WTC11 (cell line): Measurements from ENCODE around the gene LONP2.

ENCODE experiments used
- ATF3 ChIP-seq: sonication (generic); formaldehyde crosslinking; conservative IDR thresholded peaks from 2 replicates; pipeline ENCODE4 v1.8.1; 2022; ENCODE audit warnings: mild to moderate bottlenecking, missing genetic modification reagents
- CBFB ChIP-seq: sonication (generic); formaldehyde crosslinking; IDR thresholded peaks from 2 replicates; pipeline ENCODE4 v1.8.1; 2022; ENCODE audit warnings: mild to moderate bottlenecking, low read depth, missing genetic modification reagents
- CREB1 ChIP-seq: sonication (generic); formaldehyde crosslinking; IDR thresholded peaks from 2 replicates; pipeline ENCODE4 v1.8.0; 2023; ENCODE audit warnings: mild to moderate bottlenecking, missing genetic modification reagents
- KAT7 ChIP-seq: sonication (generic); formaldehyde crosslinking; IDR thresholded peaks from 2 replicates; pipeline ENCODE4 v1.8.1; 2023; ENCODE audit warnings: missing genetic modification reagents, mild to moderate bottlenecking, borderline replicate concordance
- MXD4 ChIP-seq: fragments of 250-450 bp; sonication (Bioruptor Pico); IDR thresholded peaks from 2 replicates; pipeline ENCODE4 v1.8.0; 2021; ENCODE audit warnings: mild to moderate bottlenecking, moderate library complexity, borderline replicate concordance
- TCF7 ChIP-seq: sonication (generic); formaldehyde crosslinking; IDR thresholded peaks from 2 replicates; pipeline ENCODE4 v1.8.0; 2022; ENCODE audit warnings: mild to moderate bottlenecking, low read depth, missing genetic modification reagents, moderate library complexity
- ZBTB21 ChIP-seq: sonication (generic); formaldehyde crosslinking; IDR thresholded peaks from 2 replicates; pipeline ENCODE4 v1.8.1; 2023; ENCODE audit warnings: mild to moderate bottlenecking, missing genetic modification reagents, borderline replicate concordance
- ZNF416 ChIP-seq: fragments of 250-450 bp; sonication (Bioruptor Pico); IDR thresholded peaks from 2 replicates; pipeline ENCODE4 v1.9.0; 2021; ENCODE audit warnings: mild to moderate bottlenecking, inconsistent platforms
- TF ChIP-seq, protein P1 (sequence below): fragments of 200-600 bp; IDR thresholded peaks from 2 replicates; pipeline ENCODE4 v1.8.0; 2022; ENCODE audit warnings: antibody characterized with exemption

- TF ChIP-seq ZNF416 (CRISPR knock-in tag) (no peak), TCF7 (CRISPR knock-in tag) (no peak), MXD4 (no peak), CREB1 (CRISPR knock-in tag) (no peak), ZBTB21 (CRISPR knock-in tag) (no peak), CBFB (CRISPR knock-in tag) (no peak), ATF3 (CRISPR knock-in tag) (no peak), KAT7 (CRISPR knock-in tag) (no peak)
- TF ChIP-seq, protein P1, sequence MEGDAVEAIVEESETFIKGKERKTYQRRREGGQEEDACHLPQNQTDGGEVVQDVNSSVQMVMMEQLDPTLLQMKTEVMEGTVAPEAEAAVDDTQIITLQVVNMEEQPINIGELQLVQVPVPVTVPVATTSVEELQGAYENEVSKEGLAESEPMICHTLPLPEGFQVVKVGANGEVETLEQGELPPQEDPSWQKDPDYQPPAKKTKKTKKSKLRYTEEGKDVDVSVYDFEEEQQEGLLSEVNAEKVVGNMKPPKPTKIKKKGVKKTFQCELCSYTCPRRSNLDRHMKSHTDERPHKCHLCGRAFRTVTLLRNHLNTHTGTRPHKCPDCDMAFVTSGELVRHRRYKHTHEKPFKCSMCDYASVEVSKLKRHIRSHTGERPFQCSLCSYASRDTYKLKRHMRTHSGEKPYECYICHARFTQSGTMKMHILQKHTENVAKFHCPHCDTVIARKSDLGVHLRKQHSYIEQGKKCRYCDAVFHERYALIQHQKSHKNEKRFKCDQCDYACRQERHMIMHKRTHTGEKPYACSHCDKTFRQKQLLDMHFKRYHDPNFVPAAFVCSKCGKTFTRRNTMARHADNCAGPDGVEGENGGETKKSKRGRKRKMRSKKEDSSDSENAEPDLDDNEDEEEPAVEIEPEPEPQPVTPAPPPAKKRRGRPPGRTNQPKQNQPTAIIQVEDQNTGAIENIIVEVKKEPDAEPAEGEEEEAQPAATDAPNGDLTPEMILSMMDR = no peak
These were observed 50.6 kb downstream of the LONP2 start for GRCh38 chr16:48294724-48295123.
